GM12892 (cell line): ENCODE results near the gene AP1G2.

Experiments
- POLR2A ChIP-seq: IDR thresholded peaks from 2 replicates; pipeline ENCODE4 v1.6.1; 2011; ENCODE audit warnings: low read depth, low read length, control low read depth
- POLR2AphosphoS5 ChIP-seq: IDR thresholded peaks from 2 replicates; pipeline ENCODE4 v1.6.1; 2011; ENCODE audit warnings: low read depth, low read length, control low read depth
- TAF1 ChIP-seq: IDR thresholded peaks from 2 replicates; pipeline ENCODE4 v1.6.1; 2011; ENCODE audit warnings: low read depth, mild to moderate bottlenecking, control low read depth, low read length, borderline replicate concordance

GRCh38 chr14:23589606-23590005 lies 22.0 kb upstream of the AP1G2 start:
- no peak for TF ChIP-seq TAF1
- no peak for TF ChIP-seq POLR2A
- no peak for TF ChIP-seq POLR2AphosphoS5
